DMS114 treated with DMSO at 0.1 percent for 48 hours (cell line): ENCODE data around the gene TSPAN15.

Source experiments
- DNase-seq: peaks from one replicate; lab custom pipeline; 2025; ENCODE audit not compliant: unreplicated experiment; lab: John Stamatoyannopoulos, UW

Gene TSPAN15

GRCh38 chr10:69416695-69417094 is 34.6 kb upstream of the TSPAN15 start, which contains the start of gene TACR2:
TACR2 (minus strand) TSS chr10:69416918; CDS start chr10:69416323, 595 bp downstream.
- DNase-seq: no peak

DNA sequence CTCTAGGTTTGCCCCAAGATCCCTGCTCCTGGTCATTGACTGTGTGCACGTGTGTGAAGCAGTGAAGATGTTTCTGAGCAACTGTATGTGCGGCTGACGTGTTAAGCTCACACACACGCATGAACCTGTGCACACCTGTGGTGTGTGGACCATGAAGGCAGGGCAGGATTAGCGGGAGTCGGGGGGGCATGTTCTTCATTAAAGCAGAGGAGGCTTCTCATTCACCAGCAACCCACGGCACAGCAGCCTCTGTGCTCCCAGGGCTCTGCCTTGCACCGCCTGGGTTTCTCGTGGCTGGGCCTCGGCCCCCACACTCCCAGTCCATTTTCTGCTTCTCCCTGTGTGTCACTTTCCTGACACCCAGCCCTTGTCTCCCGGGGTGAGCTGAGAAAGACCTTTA is 33.7 kb upstream of the TSPAN15 start:
- no peak for DNase-seq

DNA sequence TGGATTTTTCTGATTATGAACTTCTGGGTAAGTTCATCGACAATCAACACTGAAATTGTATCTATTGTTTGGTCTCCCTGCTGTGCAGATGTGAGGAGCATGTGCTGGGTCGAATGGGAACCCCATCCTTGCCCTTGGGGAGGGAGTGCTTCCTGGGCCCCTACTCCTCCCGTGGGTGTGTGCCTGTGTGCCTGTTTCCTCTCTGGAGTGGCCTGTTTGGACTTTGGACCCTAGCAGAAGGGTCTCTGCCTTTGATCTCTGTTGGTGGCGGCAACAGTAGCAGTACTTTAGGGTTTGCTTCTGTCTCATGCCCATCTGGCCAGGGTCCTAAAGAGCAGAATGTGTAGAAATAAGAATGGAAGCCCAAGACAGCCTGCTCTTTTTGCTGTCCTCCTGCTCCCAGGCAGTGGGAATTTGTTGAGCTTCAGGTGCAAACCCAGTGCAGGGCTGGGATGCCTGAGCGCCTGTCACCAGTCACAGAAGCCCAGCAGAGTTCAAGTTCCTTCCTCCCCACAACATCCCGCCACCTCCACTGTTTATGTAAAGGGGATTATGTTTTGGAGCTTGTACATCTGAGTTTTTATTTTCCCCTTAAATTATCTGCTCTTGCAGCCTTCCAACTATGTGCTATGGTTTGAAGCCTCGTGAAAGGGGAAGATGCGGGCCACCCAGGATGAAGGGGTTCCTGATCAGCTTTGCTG is 33.1 kb upstream of the TSPAN15 start:
- DNase-seq: no peak

- DNase-seq: no peak
These were observed 32.0 kb upstream of the TSPAN15 start for GRCh38 chr10:69419096-69419743.

DNA sequence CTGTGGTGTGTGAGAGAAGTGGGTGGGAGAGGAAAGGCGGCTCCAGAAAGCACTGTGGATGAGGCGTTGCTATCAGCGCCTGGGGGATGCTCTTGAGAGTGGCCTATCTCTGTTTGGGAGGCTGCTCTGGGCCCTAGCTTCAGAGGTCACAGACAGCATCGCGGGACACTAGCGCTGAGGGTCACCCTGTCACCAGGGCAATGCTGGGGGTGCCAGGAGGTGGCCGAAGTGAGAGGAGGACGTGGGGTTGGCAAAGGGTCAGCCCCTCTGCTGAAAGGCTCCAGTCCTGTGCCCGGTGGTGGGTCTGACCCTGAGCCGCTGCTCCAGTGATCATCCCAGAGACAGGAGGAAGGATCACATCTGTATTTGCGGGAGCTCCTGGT is 31.5 kb upstream of the TSPAN15 start:
- DNase-seq: no peak

DNA sequence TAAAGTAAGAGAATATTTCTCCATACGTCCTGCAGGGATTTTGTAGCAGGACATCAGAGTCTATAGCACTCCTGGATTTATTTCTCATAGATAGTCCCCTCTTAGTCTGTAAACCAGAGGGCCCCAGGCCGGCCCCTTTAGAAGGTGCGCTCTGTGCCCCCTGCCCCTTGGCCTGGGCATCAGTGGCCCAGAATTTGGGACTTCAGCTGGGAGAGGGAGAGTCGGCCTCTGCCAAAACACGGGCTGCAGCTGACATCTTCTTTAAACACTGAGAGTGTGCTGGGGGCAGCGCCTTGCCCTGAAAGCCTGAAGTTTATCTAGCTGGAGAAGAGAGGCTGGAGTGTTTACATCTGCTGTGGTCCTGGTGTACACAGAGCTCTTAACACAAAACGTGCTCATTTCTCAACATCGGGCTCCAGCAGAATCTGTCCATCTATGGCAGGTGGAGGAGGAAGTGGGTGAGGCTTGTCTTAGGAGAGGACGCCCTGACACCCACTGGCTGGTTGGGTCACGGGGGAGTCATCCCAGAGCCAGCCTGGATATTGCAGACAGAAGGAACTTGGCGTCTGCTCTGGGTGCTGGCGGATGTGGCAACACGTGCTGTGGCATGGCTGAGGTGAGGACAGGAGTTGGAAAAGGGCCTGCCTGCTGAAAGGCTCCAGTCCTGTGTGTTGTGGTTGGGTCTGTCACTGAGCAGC is 29.5 kb upstream of the TSPAN15 start:
- DNase-seq: no peak

GRCh38 chr10:69422676-69423075 is 28.6 kb upstream of the TSPAN15 start:
- no peak for DNase-seq

- no peak for DNase-seq
These were observed 26.2 kb upstream of the TSPAN15 start for GRCh38 chr10:69425041-69425440.

DNA sequence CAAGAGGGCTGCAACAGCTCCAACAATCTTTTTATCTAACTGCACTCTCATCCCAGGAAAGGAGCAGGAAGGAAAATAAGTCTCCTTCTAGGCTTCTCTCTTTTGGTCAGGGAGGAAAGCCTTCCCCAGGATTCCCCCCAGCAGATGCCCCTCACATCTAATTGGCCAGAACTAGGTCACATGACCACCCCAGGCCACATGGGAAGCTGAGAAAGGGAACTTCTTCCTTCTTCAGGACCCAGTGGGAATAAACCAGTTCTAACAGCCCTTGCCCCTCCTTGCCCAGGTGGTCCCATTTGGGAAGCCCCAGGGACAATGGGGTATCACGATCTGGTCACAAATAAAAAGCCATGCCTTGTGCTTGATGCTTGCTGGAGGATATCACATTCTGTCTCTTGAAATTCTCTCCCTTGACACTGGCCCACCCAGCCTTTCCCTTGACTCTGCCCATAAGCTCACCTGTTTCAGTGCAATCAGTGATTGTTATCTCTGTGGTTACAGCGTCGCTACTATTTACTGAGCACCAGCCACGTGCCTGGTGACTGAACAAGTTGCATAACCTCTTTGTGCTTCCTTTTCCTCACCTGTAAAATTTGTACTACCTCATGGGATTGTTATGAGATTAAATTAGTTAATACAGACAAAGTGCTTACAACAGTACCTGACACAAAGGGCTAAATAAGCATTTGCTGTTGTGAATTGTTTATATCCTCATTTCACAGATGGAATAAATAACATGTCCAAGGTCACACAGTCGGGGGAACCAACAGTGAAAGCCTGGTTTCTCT is 25.6 kb upstream of the TSPAN15 start:
- no peak for DNase-seq

DNA sequence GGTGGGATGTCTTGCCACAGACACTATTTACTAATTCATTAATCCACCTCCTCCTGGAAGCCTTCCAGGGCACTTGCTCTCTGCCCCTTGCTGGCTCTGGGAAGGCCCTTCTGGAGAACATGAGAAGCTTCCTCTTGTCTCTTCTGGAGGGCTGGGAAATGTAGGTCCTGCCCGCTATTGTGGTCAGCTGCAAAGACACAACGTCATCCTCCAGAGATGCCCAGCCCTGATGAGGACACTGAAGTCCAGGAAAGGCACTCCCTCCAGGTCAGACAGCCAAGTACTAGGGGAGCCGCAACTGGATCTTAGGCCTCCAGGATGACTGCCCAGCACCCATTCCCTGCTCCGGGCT is 24.9 kb upstream of the TSPAN15 start:
- no peak for DNase-seq

- no peak for DNase-seq
These were observed 23.1 kb upstream of the TSPAN15 start for GRCh38 chr10:69428165-69428564.

GRCh38 chr10:69434169-69434568 is 17.1 kb upstream of the TSPAN15 start:
- no peak for DNase-seq

DNA sequence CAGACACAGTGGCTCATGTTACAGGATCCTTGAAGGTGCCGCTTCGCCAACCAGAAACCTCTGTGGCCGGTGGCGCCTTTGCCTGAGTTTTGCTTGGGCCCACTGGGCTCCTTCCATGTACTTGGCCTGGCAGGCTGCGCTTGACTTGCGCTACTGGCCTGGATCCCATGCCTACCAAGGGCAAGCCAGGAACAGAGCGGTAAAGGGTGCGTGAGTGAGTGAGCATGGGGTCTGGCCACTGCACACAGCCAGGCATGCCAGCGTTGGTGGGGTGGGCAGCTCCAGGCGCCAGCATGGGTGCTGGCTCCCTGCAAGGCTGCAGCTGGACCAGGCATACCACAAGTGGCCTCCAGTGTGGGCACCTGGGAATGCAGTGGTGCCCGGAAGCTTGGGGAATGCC is 16.3 kb upstream of the TSPAN15 start:
- no peak for DNase-seq

- no peak for DNase-seq
These were observed 15.2 kb upstream of the TSPAN15 start for GRCh38 chr10:69435966-69436520.

DNA sequence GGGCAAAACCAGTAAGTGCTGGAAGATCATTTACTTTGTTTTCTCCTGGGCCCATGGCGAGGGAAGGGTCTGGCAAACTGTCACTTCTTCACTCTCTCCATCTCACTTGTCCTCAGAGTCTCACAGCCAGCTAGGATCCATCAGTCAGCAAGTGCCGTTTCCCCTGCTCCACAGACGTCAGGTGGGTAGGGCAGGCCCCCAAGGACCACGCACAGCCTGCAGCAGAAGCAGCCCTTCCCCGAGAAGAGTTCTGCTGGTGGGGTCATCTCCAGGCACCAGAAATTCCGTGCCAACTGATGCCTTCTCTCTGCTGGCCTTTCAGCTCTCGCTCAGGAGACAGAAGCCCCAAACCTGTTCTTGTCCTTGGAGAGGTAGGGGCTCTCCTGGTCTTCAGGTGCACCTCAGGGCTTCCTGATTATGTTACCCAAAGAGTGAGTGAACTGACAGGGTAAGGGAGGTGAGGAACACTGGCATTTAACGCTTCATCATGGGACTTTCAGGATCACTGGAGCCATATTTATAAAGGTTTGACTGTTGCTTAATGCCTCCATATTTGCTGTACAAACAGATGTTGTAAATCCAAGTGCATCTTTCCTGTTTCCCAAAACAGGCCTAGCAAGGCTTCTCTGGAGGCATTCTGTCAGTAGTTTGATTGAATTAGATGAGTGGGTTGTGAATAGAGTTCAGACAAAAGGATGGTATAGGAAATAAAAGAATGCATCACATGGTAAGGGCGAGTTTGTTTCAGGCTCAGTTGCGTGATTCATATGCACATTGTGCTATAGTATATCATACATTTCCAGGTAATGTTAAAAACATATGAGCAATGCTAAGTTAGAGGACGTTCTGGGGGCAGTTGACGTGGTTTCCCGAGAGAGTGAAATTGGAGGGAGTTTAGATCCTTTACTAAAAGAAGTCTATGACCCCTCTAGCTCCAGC is 13.7 kb upstream of the TSPAN15 start:
- DNase-seq: no peak

DNA sequence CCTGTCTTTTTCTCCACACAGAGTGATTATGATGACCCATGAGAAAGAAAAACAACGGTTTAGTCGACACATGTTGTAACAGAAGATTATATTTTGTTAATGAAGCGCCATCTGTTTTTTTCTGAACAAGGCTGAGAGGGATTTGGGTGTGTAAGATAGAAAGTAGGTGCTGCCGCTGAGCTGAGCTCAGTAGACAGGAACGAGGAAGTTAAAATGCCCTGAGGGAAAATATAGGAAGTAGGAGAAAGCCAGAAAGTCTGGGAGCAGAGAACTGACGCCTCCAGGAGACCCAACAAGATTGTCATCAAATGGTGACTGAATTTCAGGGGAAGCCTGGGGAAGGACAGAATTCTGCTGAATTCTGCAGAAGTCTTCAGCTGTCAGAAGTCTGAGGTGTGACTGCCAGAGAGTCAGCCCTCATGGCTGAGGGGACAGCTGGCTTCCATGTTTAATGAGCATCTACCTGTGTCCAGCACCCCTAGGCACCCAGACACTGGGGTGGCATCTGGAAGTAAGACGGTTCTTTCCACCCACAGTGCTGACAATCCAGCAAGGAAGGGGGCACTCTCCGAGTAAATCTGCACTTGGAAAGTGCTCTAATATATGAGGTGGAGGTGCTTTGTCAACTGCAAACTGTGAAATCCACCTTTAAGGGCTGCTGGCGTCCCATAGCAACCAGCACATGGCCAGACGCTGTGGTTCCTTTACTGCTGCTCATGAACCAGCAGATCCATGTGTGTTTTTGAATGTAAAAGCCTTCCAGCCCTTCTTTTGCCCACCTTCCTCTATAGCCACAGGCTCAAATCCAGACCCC is 12.5 kb upstream of the TSPAN15 start:
- DNase-seq: no peak

GRCh38 chr10:69439350-69439739 is 11.9 kb upstream of the TSPAN15 start:
- no peak for DNase-seq

DNA sequence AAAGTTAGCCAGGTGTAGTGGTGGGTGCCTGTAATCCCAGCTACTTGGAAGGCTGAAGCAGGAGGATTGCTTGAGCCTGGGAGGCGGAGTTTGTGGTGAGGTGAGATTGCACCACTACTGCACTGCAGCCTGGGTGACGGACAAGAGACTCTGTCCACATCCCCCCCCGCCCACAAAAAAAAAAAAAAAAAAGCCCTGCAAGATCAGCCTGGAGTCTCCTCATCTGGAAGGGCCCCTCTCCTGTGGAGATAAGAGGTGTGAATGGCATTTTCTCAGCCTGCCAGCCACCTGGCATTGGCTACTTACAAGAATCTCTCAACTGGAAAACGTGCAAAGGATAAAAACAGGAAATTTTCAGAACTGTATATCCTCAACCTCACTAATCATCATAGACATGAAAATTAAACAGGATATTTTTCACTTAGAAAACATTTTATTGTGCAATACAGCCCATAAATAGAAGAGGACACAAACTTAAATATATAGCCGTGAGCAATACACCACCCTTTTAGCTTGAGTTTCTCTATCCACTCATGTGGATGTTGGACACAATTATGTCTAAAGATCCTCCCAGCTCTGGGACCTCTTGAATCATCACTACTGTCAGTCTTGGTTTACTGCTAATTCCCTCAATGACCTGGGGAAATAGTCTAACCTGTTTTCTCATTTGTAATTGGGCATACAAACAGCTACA is 11.3 kb upstream of the TSPAN15 start:
- no peak for DNase-seq

- no peak for DNase-seq
These were observed 7.9 kb upstream of the TSPAN15 start for GRCh38 chr10:69443354-69443753.
